Measurements from ENCODE around the gene TMC1.

Gene TMC1

GRCh38 chr9:72807765-72808445, 286.5 kb downstream of the TMC1 start:
- H3K36me3 ChIP-seq (ENCODE audit: control insufficient read depth, insufficient read depth, low read length): no peaks in the 10 kb centered on the region
- H3K27ac ChIP-seq (ENCODE audit: low read depth, low read length): no peak overlapping the region
- H3K4me3 ChIP-seq (ENCODE audit: low read length): no peak overlapping the region

GRCh38 chr9:72808446-72808768, 287.0 kb downstream of the TMC1 start:
- no peaks in the 10 kb centered on the region for H3K36me3 ChIP-seq (ENCODE audit: control insufficient read depth, insufficient read depth, low read length)
- H3K9ac ChIP-seq (ENCODE audit: low read length): no peak overlapping the region

More at GRCh38 chr9:72807765-72808445, 286.5 kb downstream of the TMC1 start:
- Histone ChIP-seq H3K4me1 (ENCODE audit: control insufficient read depth, insufficient read depth, low read length) (no peaks in the 10 kb centered on the region), H3K27me3 (ENCODE audit: control insufficient read depth, insufficient read depth, low read length) (no peaks in the 10 kb centered on the region), H3K9ac (ENCODE audit: low read length) (no peak overlapping the region)

GRCh38 chr9:72809586-72809985, 288.2 kb downstream of the TMC1 start:
- no peaks in the 10 kb centered on the region for H3K4me1 ChIP-seq (ENCODE audit: control insufficient read depth, insufficient read depth, low read length)
- H3K4me3 ChIP-seq (ENCODE audit: low read length): no peak overlapping the region
- H3K27ac ChIP-seq (ENCODE audit: low read depth, low read length): no peak overlapping the region
- no peaks in the 10 kb centered on the region for H3K27me3 ChIP-seq (ENCODE audit: control insufficient read depth, insufficient read depth, low read length)
- H3K9ac ChIP-seq (ENCODE audit: low read length): no peak overlapping the region
- no peaks in the 10 kb centered on the region for H3K36me3 ChIP-seq (ENCODE audit: control insufficient read depth, insufficient read depth, low read length)

More at GRCh38 chr9:72808446-72808768, 287.0 kb downstream of the TMC1 start:
- Histone ChIP-seq H3K27ac (ENCODE audit: low read depth, low read length) (no peak overlapping the region), H3K4me1 (ENCODE audit: control insufficient read depth, insufficient read depth, low read length) (no peaks in the 10 kb centered on the region), H3K4me3 (ENCODE audit: low read length) (no peak overlapping the region), H3K27me3 (ENCODE audit: control insufficient read depth, insufficient read depth, low read length) (no peaks in the 10 kb centered on the region)

- Histone ChIP-seq H3K4me3 (ENCODE audit: low read length) (no peak overlapping the region), H3K36me3 (ENCODE audit: control insufficient read depth, insufficient read depth, low read length) (no peaks in the 10 kb centered on the region), H3K9ac (ENCODE audit: low read length) (no peak overlapping the region), H3K27me3 (ENCODE audit: control insufficient read depth, insufficient read depth, low read length) (no peaks in the 10 kb centered on the region), H3K4me1 (ENCODE audit: control insufficient read depth, insufficient read depth, low read length) (no peaks in the 10 kb centered on the region), H3K27ac (ENCODE audit: low read depth, low read length) (no peak overlapping the region)
Observed at GRCh38 chr9:72812559-72813111, 291.2 kb downstream of the TMC1 start.

GRCh38 chr9:72813544-72813943, 292.1 kb downstream of the TMC1 start:
- Histone ChIP-seq H3K4me3 (ENCODE audit: low read length) (no peak overlapping the region), H3K36me3 (ENCODE audit: control insufficient read depth, insufficient read depth, low read length) (no peaks in the 10 kb centered on the region), H3K27me3 (ENCODE audit: control insufficient read depth, insufficient read depth, low read length) (no peaks in the 10 kb centered on the region), H3K9ac (ENCODE audit: low read length) (no peak overlapping the region), H3K4me1 (ENCODE audit: control insufficient read depth, insufficient read depth, low read length) (no peaks in the 10 kb centered on the region), H3K27ac (ENCODE audit: low read depth, low read length) (no peak overlapping the region)

GRCh38 chr9:72814083-72814597, 292.7 kb downstream of the TMC1 start:
- Histone ChIP-seq H3K9ac (ENCODE audit: low read length) (no peak overlapping the region), H3K27ac (ENCODE audit: low read depth, low read length) (no peak overlapping the region), H3K27me3 (ENCODE audit: control insufficient read depth, insufficient read depth, low read length) (no peaks in the 10 kb centered on the region), H3K36me3 (ENCODE audit: control insufficient read depth, insufficient read depth, low read length) (no peaks in the 10 kb centered on the region), H3K4me3 (ENCODE audit: low read length) (no peak overlapping the region), H3K4me1 (ENCODE audit: control insufficient read depth, insufficient read depth, low read length) (no peaks in the 10 kb centered on the region)

- Histone ChIP-seq H3K27me3 (ENCODE audit: control insufficient read depth, insufficient read depth, low read length) (no peaks in the 10 kb centered on the region), H3K4me1 (ENCODE audit: control insufficient read depth, insufficient read depth, low read length) (no peaks in the 10 kb centered on the region), H3K27ac (ENCODE audit: low read depth, low read length) (no peak overlapping the region), H3K4me3 (ENCODE audit: low read length) (no peak overlapping the region), H3K9ac (ENCODE audit: low read length) (no peak overlapping the region), H3K36me3 (ENCODE audit: control insufficient read depth, insufficient read depth, low read length) (no peaks in the 10 kb centered on the region)
Observed at GRCh38 chr9:72816666-72817065, 295.3 kb downstream of the TMC1 start.

- no peak overlapping the region for H3K4me3 ChIP-seq (ENCODE audit: low read length)
- H3K27ac ChIP-seq (ENCODE audit: low read depth, low read length): no peak overlapping the region
- H3K9ac ChIP-seq (ENCODE audit: low read length): no peak overlapping the region
- no peaks in the 10 kb centered on the region for H3K27me3 ChIP-seq (ENCODE audit: control insufficient read depth, insufficient read depth, low read length)
- H3K4me1 ChIP-seq (ENCODE audit: control insufficient read depth, insufficient read depth, low read length): no peaks in the 10 kb centered on the region
- H3K36me3 ChIP-seq (ENCODE audit: control insufficient read depth, insufficient read depth, low read length): no peaks in the 10 kb centered on the region
Observed at GRCh38 chr9:72817413-72817812, 296.0 kb downstream of the TMC1 start.

- H3K4me1 ChIP-seq (ENCODE audit: control insufficient read depth, insufficient read depth, low read length): no peaks in the 10 kb centered on the region
- no peak overlapping the region for H3K4me3 ChIP-seq (ENCODE audit: low read length)
- no peak overlapping the region for H3K27ac ChIP-seq (ENCODE audit: low read depth, low read length)
Observed at GRCh38 chr9:72818385-72818784, 297.0 kb downstream of the TMC1 start.

GRCh38 chr9:72823971-72824370, 302.6 kb downstream of the TMC1 start:
- no peak overlapping the region for H3K27ac ChIP-seq (ENCODE audit: low read depth, low read length)
- no peaks in the 10 kb centered on the region for H3K36me3 ChIP-seq (ENCODE audit: control insufficient read depth, insufficient read depth, low read length)
- H3K4me3 ChIP-seq (ENCODE audit: low read length): no peak overlapping the region
- no peaks in the 10 kb centered on the region for H3K4me1 ChIP-seq (ENCODE audit: control insufficient read depth, insufficient read depth, low read length)
- H3K9ac ChIP-seq (ENCODE audit: low read length): no peak overlapping the region
- H3K27me3 ChIP-seq (ENCODE audit: control insufficient read depth, insufficient read depth, low read length): no peaks in the 10 kb centered on the region

More at GRCh38 chr9:72818385-72818784, 297.0 kb downstream of the TMC1 start:
- no peaks in the 10 kb centered on the region for H3K36me3 ChIP-seq (ENCODE audit: control insufficient read depth, insufficient read depth, low read length)
- H3K27me3 ChIP-seq (ENCODE audit: control insufficient read depth, insufficient read depth, low read length): no peaks in the 10 kb centered on the region
- no peak overlapping the region for H3K9ac ChIP-seq (ENCODE audit: low read length)

GRCh38 chr9:72826996-72827949, 305.9 kb downstream of the TMC1 start:
- Histone ChIP-seq H3K9ac (ENCODE audit: low read length) (no peak overlapping the region), H3K27ac (ENCODE audit: low read depth, low read length) (no peak overlapping the region), H3K4me1 (ENCODE audit: control insufficient read depth, insufficient read depth, low read length) (no peaks in the 10 kb centered on the region)

GRCh38 chr9:72827950-72828731, 306.7 kb downstream of the TMC1 start:
- H3K4me1 ChIP-seq (ENCODE audit: control insufficient read depth, insufficient read depth, low read length): no peaks in the 10 kb centered on the region
- H3K36me3 ChIP-seq (ENCODE audit: control insufficient read depth, insufficient read depth, low read length): no peaks in the 10 kb centered on the region
- no peaks in the 10 kb centered on the region for H3K27me3 ChIP-seq (ENCODE audit: control insufficient read depth, insufficient read depth, low read length)
- no peak overlapping the region for H3K27ac ChIP-seq (ENCODE audit: low read depth, low read length)
- no peak overlapping the region for H3K4me3 ChIP-seq (ENCODE audit: low read length)
- H3K9ac ChIP-seq (ENCODE audit: low read length): no peak overlapping the region

More at GRCh38 chr9:72826996-72827949, 305.9 kb downstream of the TMC1 start:
- H3K36me3 ChIP-seq (ENCODE audit: control insufficient read depth, insufficient read depth, low read length): no peaks in the 10 kb centered on the region
- no peak overlapping the region for H3K4me3 ChIP-seq (ENCODE audit: low read length)
- H3K27me3 ChIP-seq (ENCODE audit: control insufficient read depth, insufficient read depth, low read length): no peaks in the 10 kb centered on the region

All from rectal smooth muscle tissue (tissue), 1 donor.